Astrocyte (in vitro differentiated cells and primary cell): ENCODE data around the gene SETDB2. TPM values are rescaled to one million over a fixed set of nuclear protein-coding genes. Genes with fewer than 3 reads are reported as not detected.

Experiments
- DNase-seq: peaks from one replicate; pipeline ENCODE4 v3.0.0-alpha.2; 2010; ENCODE audit warnings: low read depth
- FAIRE-seq: peaks from 2 replicates; lab custom pipeline; 2011; peaks lifted over from hg19 to GRCh38; lab: Jason Lieb, UNC
- H2AFZ ChIP-seq: 2 replicates; pipeline ENCODE4 v1.6.0; 2012; ENCODE audit warnings: low read depth, low read length, inconsistent platforms
- H3K27ac ChIP-seq: 2 replicates; pipeline ENCODE4 v1.5.1; 2011; ENCODE audit warnings: low read depth, low read length, inconsistent platforms
- H3K27me3 ChIP-seq: 2 replicates; pipeline ENCODE4 v1.6.0; 2011; ENCODE audit warnings: low read length, inconsistent platforms; ENCODE audit not compliant: insufficient read depth
- H3K36me3 ChIP-seq: 2 replicates; pipeline ENCODE4 v1.5.1; 2011; ENCODE audit warnings: low read length, inconsistent platforms; ENCODE audit not compliant: insufficient read depth
- H3K4me1 ChIP-seq: 2 replicates; pipeline ENCODE4 v1.5.1; 2011; ENCODE audit warnings: low read length, inconsistent platforms; ENCODE audit not compliant: insufficient read depth
- H3K4me2 ChIP-seq: 2 replicates; pipeline ENCODE4 v1.6.0; 2012; ENCODE audit warnings: low read length, inconsistent platforms
- H3K4me3 ChIP-seq: 2 replicates; pipeline ENCODE4 v1.5.1; 2011; ENCODE audit warnings: low read depth, mild to moderate bottlenecking, low read length, inconsistent platforms; ENCODE audit not compliant: insufficient read depth
- H3K79me2 ChIP-seq: 2 replicates; pipeline ENCODE4 v1.6.0; 2012; ENCODE audit warnings: mild to moderate bottlenecking, low read length, inconsistent platforms; ENCODE audit not compliant: insufficient read depth
- H3K9ac ChIP-seq: 2 replicates; pipeline ENCODE4 v1.6.0; 2012; ENCODE audit warnings: mild to moderate bottlenecking, low read length, inconsistent platforms
- H3K9me3 ChIP-seq: 2 replicates; pipeline ENCODE4 v1.5.1; 2012; ENCODE audit warnings: low read depth, mild to moderate bottlenecking, low read length, inconsistent platforms; ENCODE audit not compliant: insufficient read depth
- H4K20me1 ChIP-seq: 2 replicates; pipeline ENCODE4 v1.6.0; 2012; ENCODE audit warnings: low read length, inconsistent platforms; ENCODE audit not compliant: insufficient read depth
- H3K27ac Mint-ChIP-seq: one replicate; pipeline ENCODE4 v1.8.0; 2021; ENCODE audit warnings: mild to moderate bottlenecking, mixed read lengths; ENCODE audit not compliant: unreplicated experiment
- H3K27me3 Mint-ChIP-seq: one replicate; pipeline ENCODE4 v1.8.0; 2021; ENCODE audit warnings: low read depth, mixed read lengths; ENCODE audit not compliant: unreplicated experiment
- H3K36me3 Mint-ChIP-seq: one replicate; pipeline ENCODE4 v1.8.0; 2021; ENCODE audit warnings: low read depth, mixed read lengths; ENCODE audit not compliant: unreplicated experiment
- H3K4me1 Mint-ChIP-seq: one replicate; pipeline ENCODE4 v1.8.0; 2021; ENCODE audit warnings: low read depth, mixed read lengths; ENCODE audit not compliant: unreplicated experiment
- H3K4me3 Mint-ChIP-seq: one replicate; pipeline ENCODE4 v1.8.0; 2021; ENCODE audit warnings: mild to moderate bottlenecking, moderate library complexity, mixed read lengths; ENCODE audit not compliant: unreplicated experiment
- H3K9me3 Mint-ChIP-seq: one replicate; pipeline ENCODE4 v1.8.0; 2021; ENCODE audit warnings: mild to moderate bottlenecking, mixed read lengths; ENCODE audit not compliant: unreplicated experiment
- CTCF ChIP-seq: IDR thresholded peaks from 2 replicates; pipeline ENCODE4 v1.5.1; 2011; ENCODE audit warnings: low read depth, mild to moderate bottlenecking, inconsistent platforms, low read length, moderate library complexity; ENCODE audit not compliant: insufficient read depth
- EZH2 ChIP-seq: IDR thresholded peaks from 2 replicates; pipeline ENCODE4 v1.6.1; 2012; ENCODE audit warnings: mild to moderate bottlenecking, low read length, inconsistent platforms; ENCODE audit not compliant: insufficient read depth
- total RNA-seq: library from RNA; stranded (reverse); gene quantifications from 2 replicates; pipeline ENCODE4 v1.2.1, GENCODE V29; 2021

SETDB2 gene
- total RNA-seq, 1 donor from 2014 or later: 5.8 TPM

DNA sequence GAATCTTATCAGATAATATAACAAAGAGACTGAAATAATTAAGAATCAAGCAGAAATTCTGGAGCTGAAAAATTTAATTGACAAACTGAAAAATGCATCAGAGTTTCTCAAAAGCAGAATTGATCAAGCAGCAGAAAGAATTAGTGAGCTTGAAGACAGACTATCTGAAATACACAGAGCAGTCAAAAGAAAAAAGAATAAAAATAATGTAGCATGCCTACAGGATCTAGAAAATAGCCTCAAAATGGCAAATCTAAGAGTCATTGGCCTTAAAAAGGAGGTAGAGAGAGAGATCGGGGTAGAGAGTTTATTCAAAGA is 39.4 kb upstream of the SETDB2 start:
- Histone ChIP-seq H3K36me3 (no peaks in the 10 kb centered on the region), H3K4me1 (peaks cover 3% of the 10 kb centered on the region), H3K27ac (peak overlapping the region; percentile 21), H3K9me3 (no peaks in the 10 kb centered on the region), H3K4me3 (no peak overlapping the region), H3K4me2 (no peak overlapping the region), H3K27me3 (no peaks in the 10 kb centered on the region), H2AFZ (no peak overlapping the region), H4K20me1 (no peaks in the 10 kb centered on the region), H3K79me2 (no peaks in the 10 kb centered on the region), H3K9ac (no peak overlapping the region)
- no peaks in the 10 kb centered on the region for H3K27me3 Mint-ChIP-seq
- FAIRE-seq: no peak
- no peak for DNase-seq
- H3K4me1 Mint-ChIP-seq: peaks cover 16% of the 10 kb centered on the region
- peaks cover 6% of the 10 kb centered on the region for H3K36me3 Mint-ChIP-seq
- H3K27ac Mint-ChIP-seq: no peak overlapping the region
- H3K9me3 Mint-ChIP-seq: peaks cover 9% of the 10 kb centered on the region
- no peak overlapping the region for H3K4me3 Mint-ChIP-seq
- TF ChIP-seq EZH2: no peak
- no peak for TF ChIP-seq CTCF

DNA sequence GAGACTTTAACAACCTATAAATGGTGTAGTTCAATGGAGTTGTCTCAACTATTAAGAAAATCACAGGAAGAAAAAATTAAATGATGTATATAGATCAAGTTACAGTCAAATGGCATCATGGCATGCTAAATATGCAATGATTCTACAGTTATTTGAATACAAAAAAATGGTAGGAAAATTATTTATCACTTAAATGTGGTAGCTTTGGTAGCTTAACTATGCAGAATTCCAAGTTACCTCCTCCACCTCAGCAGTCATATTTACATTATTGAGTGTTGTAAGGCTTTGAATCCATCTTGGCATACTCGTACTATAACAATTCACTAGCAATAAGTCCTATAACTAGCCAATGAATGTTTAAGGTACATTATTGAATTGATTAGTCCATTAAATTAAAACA is 37.0 kb upstream of the SETDB2 start:
- Histone ChIP-seq H3K4me2 (no peak overlapping the region), H3K4me3 (no peak overlapping the region), H3K9ac (no peak overlapping the region), H2AFZ (no peak overlapping the region), H3K4me1 (no peaks in the 10 kb centered on the region), H3K79me2 (no peaks in the 10 kb centered on the region), H3K9me3 (no peaks in the 10 kb centered on the region), H3K36me3 (no peaks in the 10 kb centered on the region), H3K27ac (no peak overlapping the region), H4K20me1 (no peaks in the 10 kb centered on the region), H3K27me3 (no peaks in the 10 kb centered on the region)
- TF ChIP-seq EZH2: no peak
- Mint-ChIP-seq H3K4me1 (peaks cover 10% of the 10 kb centered on the region), H3K27ac (no peak overlapping the region), H3K27me3 (no peaks in the 10 kb centered on the region), H3K9me3 (peaks cover 9% of the 10 kb centered on the region), H3K36me3 (peaks cover 6% of the 10 kb centered on the region), H3K4me3 (no peak overlapping the region)
- DNase-seq (no peak), FAIRE-seq (no peak)

DNA sequence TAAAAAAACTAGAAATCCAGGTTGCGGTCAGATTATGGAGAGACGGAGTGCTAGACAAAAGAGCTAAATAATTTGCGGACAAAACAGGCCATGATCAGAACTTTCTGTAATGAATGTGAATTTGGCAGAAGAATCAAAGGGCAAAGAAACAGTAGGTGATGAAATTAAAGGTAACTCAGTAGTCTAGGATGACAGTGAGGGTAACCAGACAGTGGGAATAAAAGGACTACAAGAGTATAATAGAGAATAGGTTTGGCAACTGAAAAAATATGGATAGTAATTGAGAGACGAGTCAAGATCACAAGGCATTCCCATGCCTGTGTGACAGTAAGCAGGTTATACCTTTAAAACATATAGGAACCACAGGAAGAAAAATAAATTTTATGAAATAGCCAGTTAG is 36.1 kb upstream of the SETDB2 start:
- FAIRE-seq: no peak

More for the DNA sequence above, 36.1 kb upstream of the SETDB2 start:
- no peak overlapping the region for H3K27ac ChIP-seq
- peaks cover 9% of the 10 kb centered on the region for H3K9me3 Mint-ChIP-seq
- no peaks in the 10 kb centered on the region for H4K20me1 ChIP-seq
- no peaks in the 10 kb centered on the region for H3K27me3 Mint-ChIP-seq
- H3K9ac ChIP-seq: no peak overlapping the region
- no peaks in the 10 kb centered on the region for H3K4me1 ChIP-seq
- no peak overlapping the region for H3K27ac Mint-ChIP-seq
- H3K4me3 Mint-ChIP-seq: no peak overlapping the region
- TF ChIP-seq EZH2 (no peak), CTCF (no peak)
- no peaks in the 10 kb centered on the region for H3K79me2 ChIP-seq
- no peak overlapping the region for H3K4me3 ChIP-seq
- H2AFZ ChIP-seq: no peak overlapping the region
- no peaks in the 10 kb centered on the region for H3K9me3 ChIP-seq
- H3K27me3 ChIP-seq: no peaks in the 10 kb centered on the region
- no peak overlapping the region for H3K4me2 ChIP-seq
- no peak for DNase-seq
- H3K4me1 Mint-ChIP-seq: peaks cover 7% of the 10 kb centered on the region
- no peaks in the 10 kb centered on the region for H3K36me3 ChIP-seq
- H3K36me3 Mint-ChIP-seq: peaks cover 8% of the 10 kb centered on the region
